Endothelial cell of umbilical vein (primary cell): Measurements from ENCODE around the gene RBM22. TPM values are rescaled to one million over a fixed set of nuclear protein-coding genes. Genes with fewer than 3 reads are reported as not detected.

Source experiments
- BruUV-seq: library from RNA; stranded (reverse); fragments of 400-500 nt; replicated peaks from 2 replicates; lab custom pipeline; 2021; lab: Mats Ljungman, UMichigan
- CTCF ChIA-PET: fragments of 300-600, 350-600 bp; sonication (Branson Sonifier 250); formaldehyde crosslinking; loops from one replicate; lab custom pipeline; 2021; ENCODE audit warnings: antibody characterized with exemption, inconsistent platforms; lab: Charles Lee
- POLR2A ChIA-PET: fragments of 300-600, 350-600 bp; sonication (Branson Sonifier 250); formaldehyde crosslinking; loops from one replicate; lab custom pipeline; 2021; ENCODE audit warnings: antibody characterized with exemption, inconsistent platforms; lab: Charles Lee
- DNase-seq: peaks from one replicate; pipeline ENCODE4 v3.0.0-alpha.2; 2011; ENCODE audit warnings: low read depth, low spot score
- FAIRE-seq: peaks from 2 replicates; lab custom pipeline; 2011; peaks lifted over from hg19 to GRCh38; lab: Jason Lieb, UNC
- H2AFZ ChIP-seq: 2 replicates; pipeline ENCODE4 v1.6.0; 2012; ENCODE audit warnings: low read depth, low read length, control low read depth, inconsistent platforms
- H3K27ac ChIP-seq: 2 replicates; pipeline ENCODE4 v1.5.1; 2011; ENCODE audit warnings: low read depth, mild to moderate bottlenecking, control low read depth, low read length, moderate library complexity; ENCODE audit not compliant: insufficient read depth
- H3K27me3 ChIP-seq, 2 experiments: 2 replicates each; pipeline versions ENCODE4 v1.6.0 to v1.6.1; 2011; ENCODE audit warnings: low read length in 2 of 2, mixed read lengths in 1 of 2; ENCODE audit not compliant: control insufficient read depth in 2 of 2, insufficient read depth in 2 of 2
- H3K36me3 ChIP-seq, 2 experiments: 2 replicates in 1 of 2; 3 replicates in 1 of 2; pipeline ENCODE4 v1.5.1; 2011; ENCODE audit warnings: low read length in 2 of 2, mild to moderate bottlenecking in 1 of 2, moderate library complexity in 1 of 2; ENCODE audit not compliant: control insufficient read depth in 2 of 2, insufficient read depth in 2 of 2; ENCODE audit errors: extremely low read depth in 1 of 2
- H3K4me1 ChIP-seq: 3 replicates; pipeline ENCODE4 v1.5.1; 2011; ENCODE audit warnings: mild to moderate bottlenecking, low read length; ENCODE audit not compliant: control insufficient read depth, insufficient read depth; ENCODE audit errors: extremely low read depth
- H3K4me2 ChIP-seq: 2 replicates; pipeline ENCODE4 v1.6.1; 2011; ENCODE audit warnings: low read length, control low read depth, mixed read lengths; ENCODE audit not compliant: insufficient read depth
- H3K4me3 ChIP-seq, 3 experiments: fragments of 200-600 bp in 1 of 3; sonication (generic), shearing (Covaris generic) in 1 of 3; replicated peaks in 1 of 3; 2 replicates each; pipeline ENCODE4 v1.5.1; 2011 to 2016; ENCODE audit warnings: control low read depth in 3 of 3, low read length in 3 of 3, mild to moderate bottlenecking in 2 of 3, inconsistent platforms in 1 of 3, low read depth in 1 of 3, moderate library complexity in 1 of 3; ENCODE audit not compliant: insufficient read depth in 1 of 3
- H3K79me2 ChIP-seq: 2 replicates; pipeline ENCODE4 v1.6.0; 2012; ENCODE audit warnings: low read length, inconsistent platforms; ENCODE audit not compliant: control insufficient read depth, insufficient read depth
- H3K9ac ChIP-seq: replicated peaks from 2 replicates; pipeline ENCODE3; 2011; ENCODE audit warnings: low read length, control low read depth; ENCODE audit not compliant: insufficient read depth; ENCODE audit errors: extremely low read depth
- H3K9me1 ChIP-seq: replicated peaks from 3 replicates; pipeline ENCODE4 v1.6.0; 2011; ENCODE audit warnings: mild to moderate bottlenecking, low read length; ENCODE audit not compliant: control insufficient read depth, insufficient read depth; ENCODE audit errors: extremely low read depth
- H3K9me3 ChIP-seq: replicated peaks from 2 replicates; pipeline ENCODE4 v1.5.1; 2012; ENCODE audit warnings: low read length, inconsistent platforms; ENCODE audit not compliant: control insufficient read depth, insufficient read depth
- H4K20me1 ChIP-seq: replicated peaks from 2 replicates; pipeline ENCODE3; 2011; ENCODE audit warnings: mild to moderate bottlenecking, low read length; ENCODE audit not compliant: control insufficient read depth, insufficient read depth; ENCODE audit errors: extremely low read depth
- CTCF ChIP-seq, 2 donors: IDR thresholded peaks; 1 replicate in 1 of 2; 2 replicates in 1 of 2; pipeline ENCODE4 v1.5.1; 2011; ENCODE audit warnings: low read length in 2 of 2, mild to moderate bottlenecking in 2 of 2, moderate library complexity in 2 of 2, control low read depth in 1 of 2, inconsistent platforms in 1 of 2, low read depth in 1 of 2; ENCODE audit not compliant: insufficient read depth in 1 of 2; ENCODE audit errors: extremely low read depth in 1 of 2
- EZH2 ChIP-seq: IDR thresholded peaks from 2 replicates; pipeline ENCODE4 v1.6.1; 2012; ENCODE audit warnings: borderline replicate concordance, low read depth, mild to moderate bottlenecking, moderate library complexity, low read length, inconsistent platforms; ENCODE audit not compliant: severe bottlenecking
- FOS ChIP-seq: IDR thresholded peaks from 2 replicates; pipeline ENCODE4 v1.6.1; 2011; ENCODE audit warnings: mild to moderate bottlenecking, low read length, moderate library complexity, borderline replicate concordance; ENCODE audit not compliant: insufficient read depth
- GATA2 ChIP-seq: IDR thresholded peaks from 2 replicates; pipeline ENCODE4 v1.7.0; 2011; ENCODE audit warnings: low read depth, mild to moderate bottlenecking, moderate library complexity, mixed read lengths, low read length; ENCODE audit not compliant: insufficient read length, insufficient read depth
- JUN ChIP-seq: IDR thresholded peaks from 2 replicates; pipeline ENCODE4 v1.6.1; 2011; ENCODE audit warnings: borderline replicate concordance, low read depth; ENCODE audit not compliant: insufficient read length, insufficient read depth
- MAX ChIP-seq: IDR thresholded peaks from 2 replicates; pipeline ENCODE4 v1.6.1; 2011; ENCODE audit not compliant: insufficient read depth, insufficient read length
- MYC ChIP-seq: IDR thresholded peaks from one replicate; pipeline ENCODE4 v1.6.1; 2011; ENCODE audit warnings: mild to moderate bottlenecking, low read depth, low read length
- POLR2A ChIP-seq: IDR thresholded peaks from 2 replicates; pipeline ENCODE4 v1.6.1; 2012; ENCODE audit warnings: low read depth, mild to moderate bottlenecking, control low read depth, low read length
- POLR2AphosphoS5 ChIP-seq: IDR thresholded peaks from 2 replicates; pipeline ENCODE4 v1.6.1; 2012; ENCODE audit warnings: low read depth, mild to moderate bottlenecking, control low read depth, low read length, moderate library complexity; ENCODE audit not compliant: insufficient read depth
- dilution Hi-C: fragments of 300-500 bp; cut with MboI; formaldehyde crosslinking; loops from one replicate; pipeline ENCODE4 v1.15.0; 2019; ENCODE audit warnings: low sequenced_read_pairs; ENCODE audit not compliant: extremely low pct_ligation_motif_present
- intact Hi-C: fragments of 100-400 bp; cut with micrococcal nuclease; formaldehyde crosslinking; loops from one replicate; pipeline ENCODE4 v1.10.0; 2022
- polyA plus RNA-seq, 4 experiments: library from polyadenylated mRNA; depleted of rRNA in 3 of 4; stranded (reverse) in 3 of 4; unstranded in 1 of 4; fragments of >200 nt; gene quantifications; 2 replicates each; pipeline versions ENCODE4 v1.2.1 to v1.2.3, GENCODE V29; 2011 to 2012; ENCODE audit warnings: missing spikeins in 1 of 4
- total RNA-seq: library from RNA; stranded (reverse); gene quantifications from 2 replicates; pipeline ENCODE4 v1.2.3, GENCODE V29; 2021

Gene RBM22
- total and polyA plus RNA-seq, 2 donors (not counting 3 experiments of a cell fraction or from before 2014, with no cell fraction given) = 41.8 to 51.2 TPM

GRCh38 chr5:150694612-150695011 is 6.2 kb downstream of the RBM22 start:
- Histone ChIP-seq H3K27ac (no peak overlapping the region), H3K4me1 (peaks cover 8% of the 10 kb centered on the region), H3K4me2 (no peak overlapping the region), H3K79me2 (peaks cover 13% of the 10 kb centered on the region), H3K9ac (no peak overlapping the region), H4K20me1 (no peaks in the 10 kb centered on the region), H3K9me1 (no peaks in the 10 kb centered on the region), H3K9me3 (no peaks in the 10 kb centered on the region), H3K36me3 (peaks cover 49 to 51% of the 10 kb centered on the region in 2 experiments), H3K27me3 (no peaks in the 10 kb centered on the region), H2AFZ (no peak overlapping the region), H3K4me3 (no peak overlapping the region)
- TF ChIP-seq MYC (no peak), FOS (no peak), EZH2 (no peak), MAX (no peak)
- DNase-seq (no peak), FAIRE-seq (no peak)
- BruUV-seq = no TSS peak
- POLR2A ChIA-PET = no interaction called here
- CTCF ChIA-PET = interaction anchor here (1.1 kb wide), 1 partner anchor 11 kb away, joined by 3 read pairs; no protein-coding TSS in a partner anchor
- intact Hi-C loops = no loop called here
- dilution Hi-C loops = no loop called here

GRCh38 chr5:150692276-150692675 is 8.6 kb downstream of the RBM22 start:
- Histone ChIP-seq H3K79me2 (no peaks in the 10 kb centered on the region), H3K4me1 (no peaks in the 10 kb centered on the region), H4K20me1 (no peaks in the 10 kb centered on the region), H3K4me2 (no peak overlapping the region), H3K27ac (no peak overlapping the region), H3K9me1 (no peaks in the 10 kb centered on the region), H3K9me3 (no peaks in the 10 kb centered on the region), H3K9ac (no peak overlapping the region), H3K27me3 (no peaks in the 10 kb centered on the region), H3K36me3 (peaks cover 36 to 43% of the 10 kb centered on the region in 2 experiments), H3K4me3 (no peak overlapping the region), H2AFZ (no peak overlapping the region)
- intact Hi-C loops = no loop called here
- no TSS peak for BruUV-seq
- FAIRE-seq (no peak), DNase-seq (no peak)
- no peak for TF ChIP-seq POLR2AphosphoS5
- no peak for TF ChIP-seq EZH2
- no peak for TF ChIP-seq POLR2A
- no peak for TF ChIP-seq CTCF (IDR thresholded peaks at IDR 0.05; ENCODE audit: extremely low read depth in 1 of 2, insufficient read depth in 1 of 2, low read depth in 1 of 2, low read length in 2 of 2)
- TF ChIP-seq FOS = no peak
- no peak for TF ChIP-seq GATA2
- TF ChIP-seq JUN = no peak
- no peak for TF ChIP-seq MAX
- TF ChIP-seq MYC = no peak
- CTCF ChIA-PET = interaction anchor here (1.1 kb wide), 1 partner anchor 9 kb away, joined by 4 read pairs; the partner anchor contains the start of gene RBM22
- dilution Hi-C loops = no loop called here
- POLR2A ChIA-PET = interaction anchor here (0.6 kb wide), 1 partner anchor 143 kb away, joined by 3 read pairs; no protein-coding TSS in a partner anchor
